EH (cell line): ENCODE data around the gene PPIF.
A peak's percentile ranks its signal among the peaks of the same experiment; 100 is the strongest.

ENCODE experiments used
- DNase-seq: peaks from one replicate; pipeline ENCODE4 v3.0.0-alpha.2; 2015; ENCODE audit warnings: low read depth

The PPIF gene

DNA sequence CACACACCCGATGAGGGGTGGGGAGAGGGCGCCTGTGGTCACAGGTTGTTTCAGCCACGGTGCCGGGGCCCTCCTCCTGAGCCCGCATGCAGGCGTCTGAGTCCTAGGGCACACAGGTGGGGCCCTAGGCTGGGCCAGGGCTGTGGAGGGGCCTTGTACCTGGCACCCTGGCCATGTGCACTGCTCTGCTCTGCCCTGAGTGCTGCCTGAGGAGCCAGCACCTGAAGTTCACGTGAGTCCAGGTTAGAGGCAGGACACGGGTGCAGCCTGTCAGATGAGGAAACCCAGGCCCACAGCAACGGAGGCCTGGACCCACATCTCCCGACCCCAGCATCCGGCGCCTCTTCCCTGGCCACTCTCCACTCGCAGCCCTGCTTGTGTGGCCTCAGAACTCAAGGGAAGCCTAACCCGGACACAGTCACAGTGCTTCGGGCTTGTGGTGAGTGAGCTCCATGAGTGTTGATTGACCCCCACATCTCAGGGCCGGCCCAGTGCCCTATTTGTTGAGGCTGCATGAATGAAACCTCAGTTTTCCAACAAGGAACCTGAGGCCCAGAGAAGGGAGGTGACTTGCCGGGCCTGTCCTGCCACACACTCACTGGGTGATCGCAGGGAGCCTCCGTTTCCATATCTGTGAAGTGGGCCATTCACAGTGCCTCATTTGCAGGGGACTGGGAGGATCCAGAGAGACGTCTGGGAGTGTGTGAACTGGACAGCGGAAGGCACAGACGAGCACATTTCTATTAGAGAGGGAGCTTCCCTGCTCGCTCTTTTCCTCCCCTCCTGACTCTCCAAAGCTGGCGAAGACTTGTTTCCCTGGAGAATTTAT is 39.6 kb downstream of the PPIF start:
- DNase-seq = no peak

DNA sequence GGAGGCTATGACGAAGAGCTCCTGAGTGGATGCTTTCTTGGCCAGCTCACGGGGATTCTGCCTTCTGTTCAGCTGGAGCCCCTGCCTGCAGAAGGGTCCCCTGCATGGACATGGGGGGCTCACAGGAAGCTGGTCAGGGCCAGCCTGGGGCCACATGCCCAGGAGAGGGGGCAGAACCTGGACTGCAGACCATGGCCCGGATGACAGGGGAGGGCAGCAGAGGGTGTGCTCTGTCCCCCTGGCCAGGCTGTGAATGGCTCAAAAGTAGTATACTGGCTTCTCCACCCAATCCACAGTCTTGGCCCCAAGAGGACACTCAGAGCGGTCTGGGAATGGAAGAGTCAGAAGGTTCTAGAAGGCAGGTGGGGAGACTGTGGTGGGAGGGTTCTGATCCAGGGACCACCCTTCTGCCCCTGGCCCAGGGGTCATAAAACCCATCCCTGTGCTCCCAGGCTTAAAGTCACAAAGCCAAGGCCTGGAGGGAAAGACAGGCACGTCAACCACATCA is 40.3 kb downstream of the PPIF start:
- DNase-seq = no peak

DNA sequence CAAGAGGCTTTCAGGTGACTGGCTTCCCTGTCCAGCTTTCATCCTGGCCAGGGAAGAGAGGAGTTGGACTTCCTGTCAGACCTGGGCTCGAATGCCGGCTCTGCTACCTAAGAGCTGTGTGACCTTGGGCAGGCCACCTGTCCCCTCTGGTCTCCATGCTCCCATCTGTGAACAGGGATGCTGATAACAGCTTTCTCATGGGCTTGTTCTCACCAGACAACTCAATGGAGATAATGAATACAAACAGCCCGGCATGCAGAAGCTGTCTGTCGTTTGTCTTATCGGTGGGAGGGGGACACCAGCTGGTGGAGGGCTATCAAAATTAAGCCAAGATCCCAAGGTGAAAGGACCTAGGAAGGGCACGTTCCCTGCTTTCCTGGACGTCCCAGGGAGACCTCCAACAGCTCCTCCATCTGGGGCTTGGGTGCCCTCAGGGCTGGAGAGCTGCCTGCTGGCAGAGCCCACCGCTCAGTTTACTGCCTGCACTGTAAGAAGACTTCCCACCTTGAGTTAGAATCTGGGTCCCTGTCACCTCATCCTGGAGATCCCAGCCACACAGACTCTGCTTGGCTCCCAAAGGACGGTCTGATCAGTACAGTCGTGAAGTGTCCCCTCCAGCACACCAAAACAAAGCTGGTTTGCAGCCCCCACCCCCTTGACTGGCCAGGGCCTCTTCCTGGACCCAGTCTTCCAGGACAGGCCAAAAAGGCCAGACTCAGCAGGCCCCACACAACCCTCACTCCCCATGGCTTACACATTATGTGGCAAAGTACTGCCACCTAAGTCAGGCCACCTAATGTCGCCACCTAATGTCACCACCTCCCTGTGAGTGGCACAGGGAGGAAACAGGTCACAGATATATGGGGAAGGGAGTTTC is 40.9 kb downstream of the PPIF start:
- no peak for DNase-seq

DNA sequence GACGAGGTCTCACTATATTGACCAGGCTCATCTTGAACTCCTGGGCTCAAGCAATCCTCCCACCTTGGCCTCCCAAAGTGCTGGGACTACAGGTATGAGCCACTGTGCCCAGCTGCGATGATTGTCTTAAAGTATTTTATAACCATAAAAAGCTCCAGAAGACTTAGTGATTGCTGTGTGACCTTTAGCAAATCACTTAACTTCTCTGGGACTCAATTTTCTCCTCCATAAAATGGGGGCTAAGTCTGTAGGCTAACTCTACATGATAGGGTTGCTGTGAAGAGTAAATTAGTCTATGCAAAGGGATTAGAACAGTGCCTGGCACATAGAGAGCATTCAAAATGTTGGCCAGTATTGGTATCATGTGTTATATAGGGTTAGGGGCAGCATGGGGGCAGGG is 42.8 kb downstream of the PPIF start:
- DNase-seq = no peak

DNA sequence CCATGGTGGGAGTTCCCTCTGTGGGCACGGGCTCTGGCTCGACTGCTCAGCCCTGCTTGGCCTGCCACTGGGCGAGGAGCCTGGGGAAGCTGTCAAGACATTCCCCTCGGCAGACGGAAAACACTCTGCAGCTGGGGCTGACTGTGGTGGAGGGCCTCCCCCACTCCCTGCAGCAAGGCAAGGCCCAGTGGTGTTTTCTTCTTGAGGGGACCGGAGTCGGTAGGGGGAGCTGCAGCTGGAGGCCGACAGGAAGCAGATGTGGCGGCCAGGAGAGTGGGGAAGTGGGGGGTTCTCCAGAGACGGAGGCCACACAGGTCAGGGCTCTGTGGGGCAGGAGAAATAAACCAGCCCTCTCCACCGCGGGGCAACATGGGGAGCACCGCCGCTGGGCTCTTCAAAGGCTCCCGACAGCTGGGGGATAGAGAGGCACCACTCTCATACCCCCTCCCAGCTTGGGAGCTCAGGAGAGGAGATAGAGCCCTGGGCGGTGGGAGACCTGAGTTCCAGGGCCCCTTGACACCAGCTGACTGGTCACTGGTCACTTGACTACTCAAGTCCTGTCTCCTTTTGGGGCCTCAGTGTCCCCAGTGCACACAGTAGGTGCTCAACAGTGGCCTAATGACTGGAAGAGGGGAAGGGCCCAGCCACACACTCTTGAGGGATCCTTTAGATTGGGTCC is 43.4 kb downstream of the PPIF start:
- no peak for DNase-seq

DNA sequence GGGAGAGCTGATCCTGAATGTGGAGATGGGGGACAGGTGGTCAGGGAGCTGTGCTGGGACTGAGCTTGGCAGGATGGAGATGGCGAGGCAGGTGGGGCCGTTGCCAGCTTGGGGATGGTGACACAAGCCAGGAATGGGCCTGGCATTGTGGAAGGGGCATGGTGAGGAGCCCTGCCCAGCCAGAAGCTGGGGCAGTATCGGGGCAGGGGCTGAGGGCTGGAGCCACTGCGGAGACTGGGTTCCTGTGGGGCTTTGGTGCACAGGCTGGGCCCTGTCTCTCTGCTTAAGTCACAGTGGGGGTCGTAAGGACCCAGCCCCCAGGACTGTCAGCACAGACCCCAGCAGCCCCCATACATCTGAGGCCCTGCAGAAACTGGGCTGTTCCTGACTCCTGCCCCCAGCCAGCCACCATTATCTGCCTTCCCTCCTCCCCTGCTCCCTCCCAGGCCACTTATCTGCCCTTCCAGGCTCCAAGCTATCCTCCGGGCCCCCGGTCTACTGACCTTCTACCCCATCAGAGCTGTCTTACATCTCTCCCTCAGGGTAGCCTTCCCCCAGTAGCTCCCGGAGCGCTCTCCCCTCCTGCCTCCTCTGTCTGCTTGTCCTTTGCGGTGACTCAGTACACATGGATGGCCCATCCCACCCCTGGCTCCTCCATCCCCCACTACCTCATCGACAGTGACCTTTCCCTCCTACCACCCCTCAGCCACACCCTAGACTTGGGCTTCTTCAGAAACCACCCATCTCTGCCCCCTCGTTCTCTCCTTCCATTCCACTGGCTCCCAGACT is 44.2 kb downstream of the PPIF start:
- peak; percentile 54 for DNase-seq

DNA sequence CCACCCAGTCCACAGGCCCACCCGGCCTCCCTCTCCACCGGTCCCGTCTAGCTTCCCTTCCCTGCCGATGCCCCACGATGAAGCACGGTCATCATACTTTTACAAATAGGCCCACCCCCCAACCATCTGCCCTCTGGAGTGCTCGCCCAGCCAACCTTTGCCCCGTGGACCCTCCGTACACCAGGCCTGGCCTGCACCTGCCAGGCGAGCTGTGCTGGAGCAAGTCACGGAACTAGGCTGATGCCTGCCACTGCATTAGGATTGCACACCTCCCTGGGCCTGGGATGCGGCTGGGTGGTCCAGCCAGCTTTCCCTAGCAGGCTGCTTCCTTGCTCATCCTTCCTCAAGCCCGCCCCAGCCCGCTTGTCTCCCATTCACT is 44.7 kb downstream of the PPIF start:
- DNase-seq = no peak

DNA sequence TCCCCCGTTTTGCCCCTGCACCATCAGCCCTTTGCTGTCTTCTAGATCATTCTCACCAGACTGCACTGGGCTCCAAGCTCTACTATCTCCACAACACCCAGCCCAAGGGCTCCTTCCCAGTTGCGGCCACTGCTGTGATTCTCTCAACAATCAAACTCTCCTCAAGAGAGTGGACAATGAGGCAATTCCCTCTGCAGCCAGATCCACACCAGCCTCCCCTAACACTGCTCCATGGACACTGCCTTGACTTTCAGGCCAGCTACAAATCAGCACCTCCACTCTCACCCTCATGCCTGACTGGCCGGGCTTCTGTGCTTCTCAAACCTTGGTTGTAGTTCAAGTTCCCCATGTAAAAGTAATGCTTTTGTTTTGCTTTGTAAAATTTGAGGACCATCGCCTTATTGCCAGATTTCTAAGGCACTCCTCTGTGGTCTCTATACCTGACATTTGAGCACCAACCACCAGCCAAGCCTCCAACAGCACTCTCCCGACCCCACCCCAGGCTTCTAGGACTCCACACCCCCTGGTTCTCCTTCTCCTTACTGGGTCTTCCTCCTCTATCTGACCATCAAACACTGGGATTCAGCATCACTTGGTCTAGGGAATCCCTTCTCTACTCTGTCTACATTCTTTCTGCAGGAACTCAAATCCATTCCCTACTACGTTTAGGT is 45.4 kb downstream of the PPIF start:
- no peak for DNase-seq

DNA sequence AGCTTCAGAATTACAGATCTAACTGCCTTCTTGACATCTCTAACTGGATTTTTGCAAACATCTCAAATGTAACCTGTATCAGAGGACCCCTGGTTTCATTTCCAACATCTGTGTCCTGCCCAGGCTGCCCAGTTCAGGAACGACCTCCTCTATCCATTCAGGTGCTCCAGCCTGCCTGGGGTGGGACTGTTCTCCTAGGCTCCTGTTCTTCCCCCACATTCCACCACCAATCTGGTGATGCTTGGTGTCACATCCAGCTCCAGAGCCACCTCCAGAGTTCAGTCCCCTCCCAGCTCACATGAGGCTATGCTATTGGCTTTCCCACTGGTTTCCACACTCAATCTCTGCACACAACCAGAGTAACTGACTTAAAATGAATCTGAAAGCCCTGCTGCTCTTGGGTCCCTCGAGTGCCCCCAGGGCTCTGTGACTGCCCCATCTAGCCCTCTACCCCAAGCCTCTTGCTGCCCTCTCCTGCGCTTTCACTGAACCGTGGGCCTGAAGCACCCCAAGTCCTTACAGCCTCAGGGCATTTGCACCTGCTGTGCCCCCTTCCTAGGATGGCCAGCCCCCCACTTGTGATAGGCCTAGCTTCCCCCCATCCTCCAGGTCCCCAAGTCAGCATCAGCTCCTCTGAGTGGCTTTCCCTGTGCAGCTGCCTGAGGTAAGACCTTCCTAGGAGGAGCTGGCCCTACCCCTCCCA is 46.1 kb downstream of the PPIF start:
- no peak for DNase-seq

DNA sequence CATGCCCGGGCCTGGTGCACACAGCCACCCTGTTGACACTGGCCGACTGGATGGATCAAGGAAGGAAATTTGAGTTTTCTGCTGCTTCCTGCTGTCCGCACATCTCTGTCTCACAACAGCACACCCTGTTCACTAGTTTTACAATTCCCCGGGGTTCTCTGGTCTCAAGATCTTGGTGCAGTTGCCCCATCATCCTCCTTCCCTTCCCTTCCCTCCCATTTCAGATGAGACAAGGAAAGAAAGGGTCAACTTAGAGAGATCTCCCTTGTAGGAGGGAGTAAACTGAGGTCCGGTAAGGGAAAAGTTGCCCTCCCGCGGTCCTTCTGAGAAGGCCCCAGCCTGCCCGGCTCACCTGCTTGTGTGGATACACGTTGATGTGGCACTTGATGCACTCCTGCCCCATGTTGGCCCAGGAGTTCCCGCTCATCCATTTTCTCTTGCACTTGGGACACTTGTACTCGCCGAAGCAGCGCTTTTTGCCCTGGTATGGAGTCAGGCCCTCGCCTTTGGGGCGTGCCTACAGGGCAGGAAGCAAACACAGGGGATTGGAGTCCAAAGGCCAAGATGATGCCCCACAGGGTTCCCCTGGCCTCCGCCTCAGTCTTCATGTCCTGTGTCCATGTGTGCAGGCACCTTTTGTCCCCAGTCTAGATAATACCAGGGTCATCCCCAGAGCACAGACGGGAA is 46.8 kb downstream of the PPIF start:
- DNase-seq = no peak

DNA sequence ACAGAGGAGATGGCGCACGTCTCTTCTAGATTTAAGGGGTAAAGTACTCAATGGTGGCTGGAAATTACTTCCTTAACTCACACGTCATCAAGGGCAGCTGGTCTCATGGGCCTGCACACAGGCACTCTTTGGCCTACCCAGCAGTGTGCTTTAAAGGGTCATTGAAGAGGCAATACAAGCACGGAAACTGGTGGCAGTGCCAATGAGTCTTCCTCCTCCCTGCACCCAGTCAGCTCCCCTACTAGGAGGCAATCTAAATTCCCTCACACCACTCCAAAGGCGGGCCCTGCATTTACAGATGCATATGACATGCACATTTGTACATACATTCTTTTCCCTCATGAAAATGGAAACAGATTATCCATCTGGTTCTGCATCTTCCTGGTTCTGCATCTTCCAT is 47.4 kb downstream of the PPIF start:
- DNase-seq = no peak

DNA sequence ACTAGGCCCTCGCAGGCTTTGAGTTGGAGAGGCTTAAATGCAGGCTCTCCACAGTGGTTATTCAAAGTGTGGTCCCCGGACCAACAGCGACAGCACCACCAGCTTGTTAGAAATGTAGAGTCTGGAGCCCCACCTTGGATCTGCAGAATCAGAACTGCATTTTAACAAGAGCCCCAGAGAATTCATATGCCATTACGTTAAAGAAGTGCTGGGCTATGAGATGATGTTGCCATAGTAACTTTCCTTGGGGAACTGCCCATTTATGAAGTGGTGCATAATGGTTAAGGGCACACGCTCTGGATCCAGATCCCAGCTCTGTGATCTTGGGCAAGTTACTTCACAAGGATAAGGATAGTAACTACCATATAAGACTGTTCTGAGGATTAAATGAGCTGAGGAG is 49.3 kb downstream of the PPIF start:
- no peak for DNase-seq

DNA sequence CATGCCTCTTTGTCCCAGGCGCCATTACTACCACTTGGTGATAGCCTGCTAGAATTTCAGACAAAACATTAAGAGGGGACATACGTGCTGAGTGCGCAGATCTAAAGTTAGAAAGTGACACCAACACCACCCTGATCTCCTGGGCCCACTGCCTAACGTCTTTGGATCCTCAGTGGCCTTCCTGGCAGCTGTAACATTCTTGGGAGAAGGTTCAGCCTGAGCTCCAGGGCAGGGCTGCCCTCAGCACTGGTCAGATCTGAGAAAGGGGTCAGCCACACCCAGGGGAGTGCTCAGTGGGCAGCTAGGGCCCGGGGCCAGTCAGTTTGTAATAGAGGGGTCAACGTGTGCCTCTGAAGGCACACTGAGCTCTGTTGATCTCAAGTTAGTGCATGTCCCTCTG is 49.8 kb downstream of the PPIF start:
- DNase-seq = no peak

DNA sequence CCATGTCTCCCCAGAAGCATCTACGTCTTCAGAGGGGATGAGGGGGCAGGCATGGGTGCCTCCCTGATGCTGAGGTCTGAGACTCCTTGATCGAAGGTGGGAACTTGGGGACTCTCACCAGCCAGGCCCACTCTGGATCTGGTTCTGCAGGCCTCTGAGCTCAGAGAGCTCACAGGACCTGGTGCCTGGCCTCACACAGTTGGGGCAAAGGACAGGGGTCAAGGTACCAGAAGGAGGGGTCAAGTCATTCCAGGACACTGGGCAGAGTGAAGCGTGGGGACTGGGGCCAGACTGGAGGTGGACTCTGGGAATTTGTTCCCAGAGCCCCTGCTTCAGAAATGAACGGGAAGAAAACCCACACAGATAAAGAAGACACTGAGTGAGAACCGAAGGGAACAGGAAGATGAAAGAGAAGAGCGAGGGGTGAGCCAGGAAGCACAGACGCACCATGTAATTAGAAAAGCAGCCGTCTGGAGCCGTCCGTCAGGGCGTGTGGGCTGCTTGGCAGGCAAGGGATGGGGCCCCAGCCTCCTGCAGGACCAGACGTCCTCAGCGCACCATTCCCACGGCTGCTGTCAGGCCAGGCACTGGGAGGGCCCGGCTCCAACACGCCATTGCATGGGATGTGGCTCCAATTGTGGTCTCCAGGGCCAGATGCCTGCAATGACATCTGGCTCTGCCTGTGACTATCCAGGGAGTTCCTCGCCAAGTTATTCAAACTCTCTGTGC is 50.5 kb downstream of the PPIF start:
- DNase-seq = peak; percentile 63

DNA sequence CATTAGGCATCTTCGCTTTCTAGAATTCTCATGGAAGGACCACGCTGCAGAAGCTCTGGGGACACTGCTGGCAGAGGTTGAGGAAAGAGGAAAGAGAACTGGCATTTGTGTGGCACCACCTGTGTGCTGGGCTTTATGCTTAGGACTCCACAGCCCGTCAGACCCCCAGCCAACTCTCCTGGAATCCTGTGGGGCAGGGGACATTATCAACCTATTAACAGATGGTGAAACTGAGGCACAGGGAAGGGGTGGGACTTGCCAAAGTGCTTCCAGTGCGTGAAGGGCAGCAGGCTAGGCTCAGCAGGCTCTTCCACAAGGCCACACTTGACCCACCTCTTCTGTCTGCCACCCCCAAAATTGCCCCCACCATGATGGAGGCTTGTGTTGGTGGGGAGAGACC is 51.4 kb downstream of the PPIF start:
- no peak for DNase-seq

DNA sequence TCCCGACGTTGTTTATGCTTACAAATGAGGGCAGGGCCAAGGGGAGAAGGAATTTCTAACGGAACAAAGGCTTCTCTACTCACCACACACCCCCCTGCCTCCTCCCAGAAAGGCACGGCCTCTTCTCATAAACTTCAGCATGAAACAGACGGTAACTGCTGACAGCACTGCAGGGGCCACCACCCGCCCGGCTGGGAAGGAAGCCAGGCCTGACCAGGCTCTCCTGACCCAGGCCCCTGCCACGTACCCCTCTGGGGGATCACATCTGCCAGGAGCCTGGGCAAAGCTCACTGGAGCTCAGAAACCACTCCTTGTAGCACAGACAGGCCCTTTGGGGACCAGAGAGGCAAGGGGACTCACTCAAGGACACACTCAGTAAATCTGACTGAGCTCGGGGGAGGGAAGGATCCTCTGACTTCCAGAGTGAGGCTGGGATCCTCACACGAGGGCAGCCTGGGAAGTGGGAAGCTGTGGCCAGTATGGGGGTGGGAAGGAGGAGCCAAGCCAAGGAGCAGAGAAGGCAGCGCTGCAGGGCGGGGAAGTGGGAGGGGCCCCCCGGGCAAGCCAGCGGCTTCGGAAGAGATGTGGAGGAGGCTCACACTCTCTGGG is 52.1 kb downstream of the PPIF start:
- DNase-seq = peak; percentile 99

DNA sequence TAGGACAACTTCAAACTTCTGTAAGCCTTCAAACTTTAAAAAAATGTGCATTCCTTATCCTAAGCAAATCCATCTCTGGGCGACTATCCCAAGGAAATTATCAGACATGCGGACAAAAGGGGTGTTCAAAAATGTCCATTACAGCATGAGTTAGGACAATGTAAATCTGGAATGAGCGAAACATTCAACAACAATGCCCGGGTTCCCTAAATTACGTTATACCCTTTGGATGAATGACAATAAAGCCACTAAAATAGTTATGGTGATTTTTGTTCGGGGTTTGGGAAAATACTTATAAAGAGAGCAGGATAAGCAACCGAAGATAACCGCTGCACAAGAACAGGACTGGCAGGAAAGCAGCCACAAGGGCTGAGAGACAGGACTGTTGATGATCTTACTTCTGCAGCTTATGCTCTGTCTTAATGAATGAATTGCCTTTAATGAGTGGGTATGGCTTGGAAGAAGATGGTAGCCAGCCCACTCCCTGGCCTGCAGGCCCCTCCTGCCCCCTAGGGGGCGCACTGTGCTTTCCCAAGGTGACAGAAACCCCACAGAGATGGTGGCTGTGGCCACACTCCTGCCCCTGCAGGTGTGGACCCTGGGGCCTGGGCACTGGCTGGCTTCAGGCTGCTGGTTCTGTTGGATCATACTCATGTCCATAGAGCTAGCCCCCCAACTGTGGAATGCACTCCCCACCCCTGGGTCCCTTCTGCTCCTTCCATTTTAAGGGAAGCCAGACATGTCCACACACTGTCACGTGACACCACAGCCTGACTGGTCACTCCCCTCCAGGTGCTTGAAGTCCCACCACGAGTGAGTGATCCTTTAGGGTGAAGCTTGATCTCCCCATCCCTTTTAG is 53.1 kb downstream of the PPIF start:
- peak; percentile 40 for DNase-seq
